DND-41 (cell line): ENCODE data around the gene SH3RF3.

Experiments
- ATAC-seq: fragments of 200-7000 bp; cut with Tn5 transposase; 3 replicates; pipeline ENCODE4 v1.9.1; 2021; ENCODE audit warnings: low read depth; ENCODE audit not compliant: insufficient read depth
- DNase-seq: peaks from one replicate; pipeline ENCODE4 v3.0.0-alpha.2; 2020
- H2AFZ ChIP-seq: 2 replicates; pipeline ENCODE4 v1.6.0; 2012; ENCODE audit warnings: low read depth, low read length
- H3K27ac ChIP-seq: 2 replicates; pipeline ENCODE4 v1.5.1; 2012; ENCODE audit warnings: low read length, inconsistent platforms
- H3K27me3 ChIP-seq: fragments of 200-600 bp; sonication (generic); 2 replicates; pipeline ENCODE4 v1.6.0; 2012; ENCODE audit warnings: low read length, mild to moderate bottlenecking, inconsistent platforms; ENCODE audit not compliant: insufficient read depth, poor library complexity
- H3K36me3 ChIP-seq: 2 replicates; pipeline ENCODE4 v1.5.1; 2012; ENCODE audit warnings: low read length, inconsistent platforms; ENCODE audit not compliant: insufficient read depth
- H3K4me1 ChIP-seq: 2 replicates; pipeline ENCODE4 v1.5.1; 2012; ENCODE audit warnings: mild to moderate bottlenecking, low read length; ENCODE audit not compliant: insufficient read depth
- H3K4me2 ChIP-seq: 2 replicates; pipeline ENCODE4 v1.6.0; 2012; ENCODE audit warnings: mild to moderate bottlenecking, moderate library complexity, low read length, inconsistent platforms; ENCODE audit not compliant: insufficient read depth
- H3K4me3 ChIP-seq, 2 experiments: fragments of 200-600 bp in 1 of 2; shearing (Covaris generic) in 1 of 2; 2 replicates each; pipeline ENCODE4 v1.5.1; 2012 to 2016; ENCODE audit warnings: inconsistent platforms in 2 of 2, low read length in 2 of 2, mild to moderate bottlenecking in 2 of 2, low read depth in 1 of 2, moderate library complexity in 1 of 2
- H3K79me2 ChIP-seq: 2 replicates; pipeline ENCODE4 v1.6.0; 2012; ENCODE audit warnings: low read length, inconsistent platforms; ENCODE audit not compliant: insufficient read depth
- H3K9ac ChIP-seq: 2 replicates; pipeline ENCODE4 v1.6.0; 2012; ENCODE audit warnings: low read depth, mild to moderate bottlenecking, inconsistent platforms, low read length, moderate library complexity
- H3K9me3 ChIP-seq: 2 replicates; pipeline ENCODE4 v1.5.1; 2012; ENCODE audit warnings: low read length, moderate library complexity, mild to moderate bottlenecking, inconsistent platforms; ENCODE audit not compliant: insufficient read depth, severe bottlenecking
- H4K20me1 ChIP-seq: 2 replicates; pipeline ENCODE4 v1.6.0; 2012; ENCODE audit warnings: low read length; ENCODE audit not compliant: insufficient read depth
- CTCF ChIP-seq: IDR thresholded peaks from 2 replicates; pipeline ENCODE4 v1.5.1; 2012; ENCODE audit warnings: borderline replicate concordance, low read length, moderate library complexity, mild to moderate bottlenecking; ENCODE audit not compliant: poor library complexity, severe bottlenecking; ENCODE audit errors: extremely low read depth
- EZH2 ChIP-seq: IDR thresholded peaks from 3 replicates; pipeline ENCODE4 v1.6.1; 2012; ENCODE audit warnings: borderline replicate concordance, low read depth, mild to moderate bottlenecking, moderate library complexity, low read length, inconsistent platforms; ENCODE audit not compliant: severe bottlenecking

SH3RF3 gene

DNA sequence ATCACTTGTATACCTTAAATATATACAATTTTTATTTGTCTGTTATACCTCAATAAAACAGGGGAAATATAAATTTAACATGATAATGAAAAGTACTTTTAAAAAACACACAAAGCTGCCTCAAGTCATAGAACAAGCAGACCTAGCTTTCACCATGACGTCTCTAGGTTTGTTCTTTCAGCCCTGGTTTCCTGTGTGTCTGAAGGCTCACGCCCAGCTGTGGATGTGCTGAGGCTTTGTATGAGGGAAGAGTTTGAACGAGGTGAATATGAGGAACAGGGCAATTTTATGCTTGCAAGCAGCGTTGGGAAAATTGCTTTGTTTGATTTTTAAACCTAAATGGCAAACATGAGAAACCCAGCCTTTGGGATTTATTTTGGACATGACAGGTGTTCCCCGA lies 15.3 kb downstream of the SH3RF3 start:
- DNase-seq (peak; percentile 25), ATAC-seq (peak; percentile 75)
- H2AFZ ChIP-seq, result no peak overlapping the region
- no peaks in the 10 kb centered on the region for H4K20me1 ChIP-seq
- no peak overlapping the region for H3K27ac ChIP-seq
- TF ChIP-seq CTCF (no peak), EZH2 (no peak)
- H3K9me3 ChIP-seq, result no peaks in the 10 kb centered on the region
- peaks cover 19% of the 10 kb centered on the region for H3K27me3 ChIP-seq
- no peaks in the 10 kb centered on the region for H3K79me2 ChIP-seq
- no peaks in the 10 kb centered on the region for H3K36me3 ChIP-seq
- no peak overlapping the region for H3K4me2 ChIP-seq
- H3K4me3 ChIP-seq, result no peak overlapping the region
- no peaks in the 10 kb centered on the region for H3K4me1 ChIP-seq
- no peak overlapping the region for H3K9ac ChIP-seq

DNA sequence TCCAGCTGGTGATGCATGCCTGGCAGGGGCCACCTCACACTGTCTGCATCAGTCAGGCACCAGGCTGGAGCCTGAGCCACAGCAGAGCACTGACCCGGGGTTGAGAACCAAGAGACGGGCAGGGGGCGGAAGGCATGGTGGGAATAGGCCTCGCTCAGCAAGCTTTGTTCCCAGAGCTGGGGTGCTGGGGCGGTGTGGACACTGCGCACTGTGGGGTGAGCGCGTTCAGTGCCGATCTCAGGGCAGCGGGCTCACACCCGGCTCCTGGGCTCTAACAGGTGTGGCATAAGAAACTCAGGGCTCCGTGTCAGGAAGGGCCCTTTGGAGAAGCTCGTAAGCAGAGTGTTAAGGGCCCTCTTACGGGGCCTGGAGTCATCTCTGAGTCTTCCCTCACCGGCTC lies 15.7 kb downstream of the SH3RF3 start:
- ATAC-seq (0 out of 3 replicates have a peak, but pooled peaks have one; percentile 34), DNase-seq (no peak)
- H3K79me2 ChIP-seq, result no peaks in the 10 kb centered on the region
- no peak overlapping the region for H3K27ac ChIP-seq
- no peak overlapping the region for H2AFZ ChIP-seq
- no peak overlapping the region for H3K4me2 ChIP-seq
- no peaks in the 10 kb centered on the region for H3K36me3 ChIP-seq
- TF ChIP-seq EZH2 (no peak), CTCF (no peak)
- H3K9me3 ChIP-seq, result no peaks in the 10 kb centered on the region
- no peak overlapping the region for H3K9ac ChIP-seq
- H4K20me1 ChIP-seq, result no peaks in the 10 kb centered on the region
- H3K4me3 ChIP-seq, result no peak overlapping the region
- H3K4me1 ChIP-seq, result no peaks in the 10 kb centered on the region
- peaks cover 20% of the 10 kb centered on the region for H3K27me3 ChIP-seq

DNA sequence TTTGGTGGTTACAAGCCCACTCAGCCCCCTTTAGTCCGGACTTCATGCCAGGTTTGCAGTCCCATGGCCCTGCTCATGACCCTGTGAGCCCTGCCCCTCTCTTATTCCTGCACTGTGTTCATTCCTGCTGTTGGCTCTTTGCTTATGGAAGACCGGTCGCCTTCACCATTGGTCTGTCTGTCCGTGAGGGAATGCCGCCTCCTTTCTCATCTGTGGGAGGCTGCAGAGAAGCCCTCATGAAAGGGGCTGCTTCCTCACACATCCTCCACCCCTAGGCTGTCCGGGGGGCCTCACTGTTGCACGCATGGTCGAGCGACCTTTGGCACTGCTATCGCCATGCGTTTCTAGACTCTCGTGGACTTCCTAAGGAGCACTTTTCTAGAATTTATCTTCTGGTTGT lies 16.3 kb downstream of the SH3RF3 start:
- Histone ChIP-seq H3K27ac (no peak overlapping the region), H3K4me2 (no peak overlapping the region), H3K79me2 (no peaks in the 10 kb centered on the region), H3K9ac (no peak overlapping the region), H4K20me1 (no peaks in the 10 kb centered on the region), H3K27me3 (peaks cover 17% of the 10 kb centered on the region), H3K4me1 (no peaks in the 10 kb centered on the region), H3K9me3 (no peaks in the 10 kb centered on the region), H2AFZ (no peak overlapping the region), H3K4me3 (no peak overlapping the region), H3K36me3 (no peaks in the 10 kb centered on the region)
- TF ChIP-seq EZH2 (no peak), CTCF (no peak)
- no peak for DNase-seq
- ATAC-seq, result no peak

DNA sequence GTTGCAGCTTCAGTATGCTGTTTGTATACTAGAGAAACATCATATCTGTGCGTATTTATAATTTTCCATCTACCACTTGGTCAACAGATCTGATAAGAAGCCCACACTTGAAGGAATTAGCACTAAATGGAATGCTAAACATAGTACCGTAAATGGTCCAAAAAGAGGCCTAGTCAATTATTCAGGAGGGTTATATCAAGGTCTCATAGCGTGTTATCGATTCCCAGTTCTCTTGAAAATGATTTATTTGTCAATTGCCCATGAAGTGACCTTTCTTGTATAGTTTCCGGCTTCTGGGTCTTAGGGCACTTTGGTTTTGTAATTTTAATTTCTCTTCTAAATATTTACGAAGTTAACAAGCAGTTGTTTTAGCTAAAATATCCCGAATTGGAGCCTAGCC lies 18.4 kb downstream of the SH3RF3 start:
- Histone ChIP-seq H2AFZ (no peak overlapping the region), H4K20me1 (no peaks in the 10 kb centered on the region), H3K27me3 (peaks cover 20% of the 10 kb centered on the region), H3K9me3 (no peaks in the 10 kb centered on the region), H3K27ac (no peak overlapping the region), H3K4me1 (no peaks in the 10 kb centered on the region), H3K79me2 (no peaks in the 10 kb centered on the region), H3K36me3 (no peaks in the 10 kb centered on the region), H3K9ac (no peak overlapping the region), H3K4me2 (no peak overlapping the region), H3K4me3 (no peak overlapping the region)
- DNase-seq (no peak), ATAC-seq (no peak)
- no peak for TF ChIP-seq EZH2
- TF ChIP-seq CTCF, result no peak
